Measurements from ENCODE around the gene BAIAP2.

BAIAP2 gene

GRCh38 chr17:81020443-81020766, 14.5 kb upstream of the BAIAP2 start:
- no peak for DNase-seq
- H3K9me3 ChIP-seq: no peaks in the 10 kb centered on the region
- TF ChIP-seq CTCF (IDR thresholded peaks at IDR 0.05; ENCODE audit: low read depth, low read length): no peak
- no peak overlapping the region for H3K4me3 ChIP-seq (ENCODE audit: low read depth, low read length)
- no peaks in the 10 kb centered on the region for H3K36me3 ChIP-seq
- H3K27me3 ChIP-seq: no peaks in the 10 kb centered on the region
- no peaks in the 10 kb centered on the region for H3K4me1 ChIP-seq

- Histone ChIP-seq H3K4me3 (ENCODE audit: low read depth, low read length) (no peak overlapping the region), H3K4me1 (no peaks in the 10 kb centered on the region), H3K36me3 (no peaks in the 10 kb centered on the region), H3K9me3 (no peaks in the 10 kb centered on the region), H3K27me3 (no peaks in the 10 kb centered on the region)
- no peak for TF ChIP-seq CTCF (IDR thresholded peaks at IDR 0.05; ENCODE audit: low read depth, low read length)
- DNase-seq: peak; percentile 18
These were observed 14.0 kb upstream of the BAIAP2 start for GRCh38 chr17:81020767-81021497.

- no peak for TF ChIP-seq CTCF (IDR thresholded peaks at IDR 0.05; ENCODE audit: low read depth, low read length)
- Histone ChIP-seq H3K9me3 (no peaks in the 10 kb centered on the region), H3K27me3 (no peaks in the 10 kb centered on the region), H3K4me3 (ENCODE audit: low read depth, low read length) (no peak overlapping the region), H3K4me1 (no peaks in the 10 kb centered on the region), H3K36me3 (no peaks in the 10 kb centered on the region)
- no peak for DNase-seq
These were observed 13.2 kb upstream of the BAIAP2 start for GRCh38 chr17:81021531-81022343.

- no peaks in the 10 kb centered on the region for H3K27me3 ChIP-seq
- no peak for TF ChIP-seq CTCF (IDR thresholded peaks at IDR 0.05; ENCODE audit: low read depth, low read length)
- H3K36me3 ChIP-seq: no peaks in the 10 kb centered on the region
- H3K4me3 ChIP-seq (ENCODE audit: low read depth, low read length): no peak overlapping the region
- no peaks in the 10 kb centered on the region for H3K9me3 ChIP-seq
- H3K4me1 ChIP-seq: no peaks in the 10 kb centered on the region
- DNase-seq: no peak
These were observed 12.6 kb upstream of the BAIAP2 start for GRCh38 chr17:81022344-81022676.

- Histone ChIP-seq H3K4me1 (no peaks in the 10 kb centered on the region), H3K9me3 (no peaks in the 10 kb centered on the region), H3K4me3 (ENCODE audit: low read depth, low read length) (no peak overlapping the region), H3K36me3 (no peaks in the 10 kb centered on the region), H3K27me3 (no peaks in the 10 kb centered on the region)
- DNase-seq: no peak
- no peak for TF ChIP-seq CTCF (IDR thresholded peaks at IDR 0.05; ENCODE audit: low read depth, low read length)
These were observed 9.7 kb upstream of the BAIAP2 start for GRCh38 chr17:81025065-81025740.

- no peak overlapping the region for H3K4me3 ChIP-seq (ENCODE audit: low read depth, low read length)
- no peak for TF ChIP-seq CTCF (IDR thresholded peaks at IDR 0.05; ENCODE audit: low read depth, low read length)
- H3K36me3 ChIP-seq: no peaks in the 10 kb centered on the region
- no peaks in the 10 kb centered on the region for H3K9me3 ChIP-seq
- H3K4me1 ChIP-seq: peaks cover under 1% of the 10 kb centered on the region; the same call in 1 of the 2 replicates
- H3K27me3 ChIP-seq: no peaks in the 10 kb centered on the region
- no peak for DNase-seq
These were observed 9.2 kb upstream of the BAIAP2 start for GRCh38 chr17:81025741-81026129.
